Panc1 (cell line): ENCODE results near the gene MYBPHL.

ENCODE experiments used
- POLR2AphosphoS5 ChIP-seq: IDR thresholded peaks from 2 replicates; pipeline ENCODE4 v1.6.1; 2012; ENCODE audit warnings: mild to moderate bottlenecking, low read depth, low read length, moderate library complexity
- SIN3A ChIP-seq: IDR thresholded peaks from 2 replicates; pipeline ENCODE4 v1.6.1; 2012; ENCODE audit warnings: low read depth, mild to moderate bottlenecking, low read length, moderate library complexity, borderline replicate concordance; ENCODE audit not compliant: insufficient read depth
- TCF7L2 ChIP-seq: IDR thresholded peaks from 2 replicates; pipeline ENCODE4 v1.6.1; 2011; ENCODE audit warnings: mild to moderate bottlenecking, low read depth, low read length, inconsistent platforms
- TF ChIP-seq, protein P1 (sequence below), 2 experiments: IDR thresholded peaks; 2 replicates each; pipeline ENCODE4 v1.6.1; 2011 to 2012; ENCODE audit warnings: low read depth in 2 of 2, control low read depth in 1 of 2, low read length in 1 of 2, mild to moderate bottlenecking in 1 of 2, moderate library complexity in 1 of 2; ENCODE audit not compliant: insufficient read depth in 1 of 2
- TF ChIP-seq, protein P2 (sequence below): fragments of 450-650 bp; IDR thresholded peaks from 2 replicates; pipeline ENCODE4 v1.5.1; 2017; ENCODE audit warnings: mild to moderate bottlenecking

DNA sequence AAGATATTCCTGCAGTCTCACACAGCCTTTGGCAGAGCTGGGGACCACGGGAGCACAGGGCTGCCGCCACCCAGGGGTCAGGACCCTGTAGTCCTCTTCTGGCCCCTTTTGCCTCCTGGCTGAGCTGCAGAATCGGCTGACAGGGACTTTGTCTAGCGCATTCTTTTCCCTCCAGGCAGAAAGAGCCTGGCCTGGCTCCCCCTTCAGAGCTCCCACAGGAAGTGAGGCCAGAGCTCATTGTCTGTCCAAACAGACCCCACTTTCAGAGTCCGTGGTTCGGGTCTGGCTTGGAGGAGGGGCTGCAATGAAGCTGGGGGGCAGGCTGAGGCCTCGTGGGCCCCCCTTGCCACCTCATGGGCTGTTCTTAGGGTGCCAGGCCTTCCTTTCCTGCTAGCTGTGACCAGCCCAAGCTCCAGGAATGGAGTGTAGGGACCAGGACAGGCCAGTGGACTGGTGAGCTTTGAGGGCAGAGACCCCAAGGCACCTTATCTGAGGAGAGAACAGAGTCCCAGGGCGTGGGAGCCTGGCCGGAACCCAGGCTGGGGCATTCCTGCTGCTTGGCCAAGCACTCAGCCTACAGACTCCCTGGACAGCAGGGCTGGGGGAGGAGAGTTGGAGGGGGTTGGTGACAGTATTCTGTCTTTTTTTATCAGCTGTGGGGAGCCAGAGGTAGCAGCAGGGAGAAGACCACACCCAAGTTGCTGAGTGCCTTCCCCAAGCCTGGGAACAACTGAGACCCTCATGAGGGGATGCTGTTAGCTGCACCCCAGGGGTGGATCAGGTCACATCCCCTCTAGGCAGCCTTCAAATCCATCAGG is 52.8 kb downstream of the MYBPHL start:
- TF ChIP-seq, protein P1, sequence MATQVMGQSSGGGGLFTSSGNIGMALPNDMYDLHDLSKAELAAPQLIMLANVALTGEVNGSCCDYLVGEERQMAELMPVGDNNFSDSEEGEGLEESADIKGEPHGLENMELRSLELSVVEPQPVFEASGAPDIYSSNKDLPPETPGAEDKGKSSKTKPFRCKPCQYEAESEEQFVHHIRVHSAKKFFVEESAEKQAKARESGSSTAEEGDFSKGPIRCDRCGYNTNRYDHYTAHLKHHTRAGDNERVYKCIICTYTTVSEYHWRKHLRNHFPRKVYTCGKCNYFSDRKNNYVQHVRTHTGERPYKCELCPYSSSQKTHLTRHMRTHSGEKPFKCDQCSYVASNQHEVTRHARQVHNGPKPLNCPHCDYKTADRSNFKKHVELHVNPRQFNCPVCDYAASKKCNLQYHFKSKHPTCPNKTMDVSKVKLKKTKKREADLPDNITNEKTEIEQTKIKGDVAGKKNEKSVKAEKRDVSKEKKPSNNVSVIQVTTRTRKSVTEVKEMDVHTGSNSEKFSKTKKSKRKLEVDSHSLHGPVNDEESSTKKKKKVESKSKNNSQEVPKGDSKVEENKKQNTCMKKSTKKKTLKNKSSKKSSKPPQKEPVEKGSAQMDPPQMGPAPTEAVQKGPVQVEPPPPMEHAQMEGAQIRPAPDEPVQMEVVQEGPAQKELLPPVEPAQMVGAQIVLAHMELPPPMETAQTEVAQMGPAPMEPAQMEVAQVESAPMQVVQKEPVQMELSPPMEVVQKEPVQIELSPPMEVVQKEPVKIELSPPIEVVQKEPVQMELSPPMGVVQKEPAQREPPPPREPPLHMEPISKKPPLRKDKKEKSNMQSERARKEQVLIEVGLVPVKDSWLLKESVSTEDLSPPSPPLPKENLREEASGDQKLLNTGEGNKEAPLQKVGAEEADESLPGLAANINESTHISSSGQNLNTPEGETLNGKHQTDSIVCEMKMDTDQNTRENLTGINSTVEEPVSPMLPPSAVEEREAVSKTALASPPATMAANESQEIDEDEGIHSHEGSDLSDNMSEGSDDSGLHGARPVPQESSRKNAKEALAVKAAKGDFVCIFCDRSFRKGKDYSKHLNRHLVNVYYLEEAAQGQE (IDR thresholded peaks at IDR 0.05; ENCODE audit: insufficient read depth in 1 of 2, low read depth in 2 of 2, low read length in 1 of 2) = no peak
- TF ChIP-seq, protein P2, sequence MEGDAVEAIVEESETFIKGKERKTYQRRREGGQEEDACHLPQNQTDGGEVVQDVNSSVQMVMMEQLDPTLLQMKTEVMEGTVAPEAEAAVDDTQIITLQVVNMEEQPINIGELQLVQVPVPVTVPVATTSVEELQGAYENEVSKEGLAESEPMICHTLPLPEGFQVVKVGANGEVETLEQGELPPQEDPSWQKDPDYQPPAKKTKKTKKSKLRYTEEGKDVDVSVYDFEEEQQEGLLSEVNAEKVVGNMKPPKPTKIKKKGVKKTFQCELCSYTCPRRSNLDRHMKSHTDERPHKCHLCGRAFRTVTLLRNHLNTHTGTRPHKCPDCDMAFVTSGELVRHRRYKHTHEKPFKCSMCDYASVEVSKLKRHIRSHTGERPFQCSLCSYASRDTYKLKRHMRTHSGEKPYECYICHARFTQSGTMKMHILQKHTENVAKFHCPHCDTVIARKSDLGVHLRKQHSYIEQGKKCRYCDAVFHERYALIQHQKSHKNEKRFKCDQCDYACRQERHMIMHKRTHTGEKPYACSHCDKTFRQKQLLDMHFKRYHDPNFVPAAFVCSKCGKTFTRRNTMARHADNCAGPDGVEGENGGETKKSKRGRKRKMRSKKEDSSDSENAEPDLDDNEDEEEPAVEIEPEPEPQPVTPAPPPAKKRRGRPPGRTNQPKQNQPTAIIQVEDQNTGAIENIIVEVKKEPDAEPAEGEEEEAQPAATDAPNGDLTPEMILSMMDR = no peak
- TF ChIP-seq POLR2AphosphoS5 = no peak
- no peak for TF ChIP-seq TCF7L2
- no peak for TF ChIP-seq SIN3A
